ENCODE results near the gene CDH8. TPM values are rescaled to one million over a fixed set of nuclear protein-coding genes. Genes with fewer than 3 reads are reported as not detected.

CDH8 gene
- total and polyA plus RNA-seq, 2 donors (not counting 1 experiment from before 2014, with no cell fraction given): not detected

DNA sequence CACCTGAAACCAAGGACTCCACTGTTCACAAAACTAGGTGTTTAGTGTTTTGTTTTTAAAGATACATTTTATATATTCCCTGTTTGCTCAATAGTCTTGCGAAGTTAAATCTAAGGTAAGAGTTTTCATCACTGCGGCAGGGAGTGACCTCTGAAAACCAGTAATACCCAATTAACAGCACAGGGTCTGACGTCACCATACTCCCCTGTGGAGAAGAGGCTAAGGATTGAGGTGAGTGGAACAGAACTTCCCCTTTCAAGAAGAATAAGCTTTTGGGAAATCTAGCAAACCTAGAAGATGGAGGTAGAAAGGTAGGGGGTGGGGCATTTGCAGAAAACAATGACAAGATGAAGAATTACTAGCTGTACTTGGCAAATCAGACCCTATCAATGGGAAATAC lies 120.7 kb downstream of the CDH8 start:
- no peak for DNase-seq (ENCODE audit: low read depth in 2 of 2)
- Histone ChIP-seq H3K27ac (ENCODE audit: insufficient read depth, low read length) (no peak overlapping the region), H3K9ac (ENCODE audit: insufficient read depth, low read length) (no peak overlapping the region), H3K9me3 (ENCODE audit: control insufficient read depth, insufficient read depth, low read depth, low read length) (no peaks in the 10 kb centered on the region), H4K20me1 (ENCODE audit: control insufficient read depth, extremely low read depth, insufficient read depth, low read length) (no peaks in the 10 kb centered on the region), H3K4me3 (replicated peaks in 1 of 4; ENCODE audit: control extremely low read depth in 1 of 4, insufficient read depth in 1 of 4, low read depth in 3 of 4, low read length in 4 of 4) (no peak overlapping the region), H3K4me2 (ENCODE audit: extremely low read depth, insufficient read depth, low read length) (no peak overlapping the region), H3K27me3 (ENCODE audit: control insufficient read depth, insufficient read depth, low read length) (no peaks in the 10 kb centered on the region), H3K36me3 (ENCODE audit: control insufficient read depth, insufficient read depth, low read length) (no peaks in the 10 kb centered on the region), H2AFZ (ENCODE audit: low read length) (no peak overlapping the region), H3K79me2 (ENCODE audit: control insufficient read depth, insufficient read depth, low read length) (no peaks in the 10 kb centered on the region), H3K4me1 (ENCODE audit: control insufficient read depth, extremely low read depth, insufficient read depth, low read length) (no peaks in the 10 kb centered on the region)
- no peak for TF ChIP-seq EZH2 (IDR thresholded peaks at IDR 0.05; ENCODE audit: low read length, missing control alignments)
- TF ChIP-seq, protein P1, sequence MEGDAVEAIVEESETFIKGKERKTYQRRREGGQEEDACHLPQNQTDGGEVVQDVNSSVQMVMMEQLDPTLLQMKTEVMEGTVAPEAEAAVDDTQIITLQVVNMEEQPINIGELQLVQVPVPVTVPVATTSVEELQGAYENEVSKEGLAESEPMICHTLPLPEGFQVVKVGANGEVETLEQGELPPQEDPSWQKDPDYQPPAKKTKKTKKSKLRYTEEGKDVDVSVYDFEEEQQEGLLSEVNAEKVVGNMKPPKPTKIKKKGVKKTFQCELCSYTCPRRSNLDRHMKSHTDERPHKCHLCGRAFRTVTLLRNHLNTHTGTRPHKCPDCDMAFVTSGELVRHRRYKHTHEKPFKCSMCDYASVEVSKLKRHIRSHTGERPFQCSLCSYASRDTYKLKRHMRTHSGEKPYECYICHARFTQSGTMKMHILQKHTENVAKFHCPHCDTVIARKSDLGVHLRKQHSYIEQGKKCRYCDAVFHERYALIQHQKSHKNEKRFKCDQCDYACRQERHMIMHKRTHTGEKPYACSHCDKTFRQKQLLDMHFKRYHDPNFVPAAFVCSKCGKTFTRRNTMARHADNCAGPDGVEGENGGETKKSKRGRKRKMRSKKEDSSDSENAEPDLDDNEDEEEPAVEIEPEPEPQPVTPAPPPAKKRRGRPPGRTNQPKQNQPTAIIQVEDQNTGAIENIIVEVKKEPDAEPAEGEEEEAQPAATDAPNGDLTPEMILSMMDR (conservative IDR thresholded peaks at IDR 0.05 in 1 of 2, IDR thresholded peaks at IDR 0.05 in 1 of 2; ENCODE audit: low read depth in 1 of 2, low read length in 2 of 2): no peak

DNA sequence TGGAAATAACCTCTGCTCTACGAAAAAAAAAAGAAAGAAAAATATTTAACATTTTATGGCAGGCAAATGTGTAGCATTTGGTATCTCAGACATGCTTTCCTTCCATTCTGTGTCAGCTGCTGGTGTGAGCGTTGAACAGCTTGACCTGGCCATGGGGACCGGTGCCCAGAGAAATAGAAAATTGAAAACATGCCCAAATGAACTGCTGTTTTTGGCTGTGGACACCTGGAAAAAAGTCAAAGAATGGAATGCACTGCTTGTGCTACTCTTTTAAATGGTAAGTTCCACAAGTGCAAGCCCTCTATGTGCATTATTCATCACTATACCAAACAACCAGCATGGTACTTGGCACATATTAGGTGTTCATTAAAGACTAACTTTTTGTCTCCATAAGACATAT lies 127.2 kb downstream of the CDH8 start:
- Histone ChIP-seq H3K36me3 (ENCODE audit: control insufficient read depth, insufficient read depth, low read length) (no peaks in the 10 kb centered on the region), H3K9ac (ENCODE audit: insufficient read depth, low read length) (no peak overlapping the region), H2AFZ (ENCODE audit: low read length) (no peak overlapping the region), H4K20me1 (ENCODE audit: control insufficient read depth, extremely low read depth, insufficient read depth, low read length) (no peaks in the 10 kb centered on the region), H3K4me3 (replicated peaks in 1 of 4; ENCODE audit: control extremely low read depth in 1 of 4, insufficient read depth in 1 of 4, low read depth in 3 of 4, low read length in 4 of 4) (no peak overlapping the region), H3K79me2 (ENCODE audit: control insufficient read depth, insufficient read depth, low read length) (no peaks in the 10 kb centered on the region), H3K4me2 (ENCODE audit: extremely low read depth, insufficient read depth, low read length) (no peak overlapping the region), H3K4me1 (ENCODE audit: control insufficient read depth, extremely low read depth, insufficient read depth, low read length) (no peaks in the 10 kb centered on the region), H3K9me3 (ENCODE audit: control insufficient read depth, insufficient read depth, low read depth, low read length) (no peaks in the 10 kb centered on the region), H3K27ac (ENCODE audit: insufficient read depth, low read length) (no peak overlapping the region), H3K27me3 (ENCODE audit: control insufficient read depth, insufficient read depth, low read length) (no peaks in the 10 kb centered on the region)
- no peak for TF ChIP-seq EZH2 (IDR thresholded peaks at IDR 0.05; ENCODE audit: low read length, missing control alignments)
- TF ChIP-seq, protein P1 (conservative IDR thresholded peaks at IDR 0.05 in 1 of 2, IDR thresholded peaks at IDR 0.05 in 1 of 2; ENCODE audit: low read depth in 1 of 2, low read length in 2 of 2): no peak
- peak in 1 of 2 donors; percentile 58 for DNase-seq (ENCODE audit: low read depth in 2 of 2)

GRCh38 chr16:61908426-61908825 lies 127.8 kb downstream of the CDH8 start:
- Histone ChIP-seq H3K27ac (ENCODE audit: insufficient read depth, low read length) (no peak overlapping the region), H3K36me3 (ENCODE audit: control insufficient read depth, insufficient read depth, low read length) (no peaks in the 10 kb centered on the region), H3K27me3 (ENCODE audit: control insufficient read depth, insufficient read depth, low read length) (no peaks in the 10 kb centered on the region), H2AFZ (ENCODE audit: low read length) (no peak overlapping the region), H3K4me3 (replicated peaks in 1 of 4; ENCODE audit: control extremely low read depth in 1 of 4, insufficient read depth in 1 of 4, low read depth in 3 of 4, low read length in 4 of 4) (no peak overlapping the region), H3K4me1 (ENCODE audit: control insufficient read depth, extremely low read depth, insufficient read depth, low read length) (no peaks in the 10 kb centered on the region), H3K4me2 (ENCODE audit: extremely low read depth, insufficient read depth, low read length) (no peak overlapping the region), H3K9ac (ENCODE audit: insufficient read depth, low read length) (no peak overlapping the region), H3K9me3 (ENCODE audit: control insufficient read depth, insufficient read depth, low read depth, low read length) (no peaks in the 10 kb centered on the region), H4K20me1 (ENCODE audit: control insufficient read depth, extremely low read depth, insufficient read depth, low read length) (no peaks in the 10 kb centered on the region), H3K79me2 (ENCODE audit: control insufficient read depth, insufficient read depth, low read length) (no peaks in the 10 kb centered on the region)
- TF ChIP-seq, protein P1 (conservative IDR thresholded peaks at IDR 0.05 in 1 of 2, IDR thresholded peaks at IDR 0.05 in 1 of 2; ENCODE audit: low read depth in 1 of 2, low read length in 2 of 2): no peak
- no peak for DNase-seq (ENCODE audit: low read depth in 2 of 2)
